Measurements from ENCODE around the gene EEFSEC. TPM values are rescaled to one million over a fixed set of nuclear protein-coding genes. Genes with fewer than 3 reads are reported as not detected.

The EEFSEC gene
- total and polyA plus RNA-seq, 7 experiments from 2014 or later, result 17.3 to 31.4 (median 18.3) TPM

DNA sequence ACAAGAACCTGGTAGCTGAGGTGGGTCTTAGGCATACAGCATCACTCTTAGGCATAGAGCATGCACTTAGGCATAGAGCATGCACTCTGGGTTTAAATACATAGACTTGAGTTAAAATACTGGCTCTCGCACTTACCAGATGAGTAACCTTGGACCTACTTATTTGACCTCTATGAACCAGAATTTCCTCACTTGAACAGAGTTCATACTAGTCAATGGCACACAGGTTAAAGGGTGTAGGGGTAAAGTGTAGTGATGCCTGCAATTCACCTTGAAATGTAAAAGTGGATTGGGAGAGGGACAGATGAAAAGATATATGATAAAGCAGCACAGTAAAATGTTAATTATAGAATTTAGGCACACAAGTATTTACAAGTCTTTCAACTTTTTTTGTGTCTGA is 31.3 kb upstream of the EEFSEC start:
- Histone ChIP-seq H3K4me3 (ENCODE audit: low read length) (no peak overlapping the region), H3K27me3 (ENCODE audit: control insufficient read depth in 2 of 2, insufficient read depth in 2 of 2, low read length in 2 of 2) (no peaks in the 10 kb centered on the region), H3K27ac (ENCODE audit: low read depth, low read length) (no peak overlapping the region), H3K4me1 (ENCODE audit: control insufficient read depth in 2 of 2, insufficient read depth in 2 of 2, low read length in 2 of 2) (peaks cover 13 to 15% of the 10 kb centered on the region in 2 donors), H3K36me3 (ENCODE audit: control insufficient read depth in 2 of 3, insufficient read depth in 3 of 3, low read length in 3 of 3) (peaks cover 0 to 22% (median 0%) of the 10 kb centered on the region in 3 experiments), H3K9me3 (ENCODE audit: control insufficient read depth in 2 of 3, low read length in 3 of 3) (no peaks in the 10 kb centered on the region)
- ATAC-seq (no peak), DNase-seq (no peak)
- intact Hi-C loops (cut with micrococcal nuclease), result loop anchor here (2.0 to 10.0 kb wide), 6 partner anchors 47 to 1645 kb away; partner anchors contain the start of genes ABTB1 (in 1 of the 2), IFT122 (in 1 of the 2), PLXNA1 (in 1 of the 2) and TPRA1 (in 1 of the 2)
- peaks cover 0 to 5% (median 0%) of the 10 kb centered on the region in 11 donors for H3K9me3 Mint-ChIP-seq
- POLR2A ChIA-PET, result interaction anchor here (1.1 to 3.6 kb wide), 3 partner anchors 31 to 871 kb away, joined by 3 to 42 read pairs (median 3); partner anchors contain the start of gene EEFSEC
- H3K36me3 Mint-ChIP-seq, result peaks cover 6 to 30% (median 23%) of the 10 kb centered on the region in 5 donors
- H3K27ac Mint-ChIP-seq, result peak overlapping the region in 7 of 9 donors; percentile 14 to 98 (median 87)
- CTCF ChIA-PET, result interaction anchor here (0.6 kb wide), 1 partner anchor 848 kb away, joined by 6 read pairs; no protein-coding TSS in a partner anchor
- no peaks in the 10 kb centered on the region for H3K27me3 Mint-ChIP-seq
- H3K4me1 Mint-ChIP-seq, result peaks cover 23 to 52% (median 37%) of the 10 kb centered on the region in 7 donors
- H3K4me3 Mint-ChIP-seq, result peak overlapping the region; percentile 46 to 100 (median 96)

GRCh38 chr3:128123156-128123537 is 30.1 kb upstream of the EEFSEC start:
- ATAC-seq (no peak), DNase-seq (peak in 1 of 9 donors; percentile 4)
- CTCF ChIA-PET, result interaction anchor here (0.9 to 1.4 kb wide), 4 partner anchors 25 to 57 kb away, joined by 3 to 7 read pairs (median 4); partner anchors contain the start of gene EEFSEC
- Mint-ChIP-seq H3K9me3 (peaks cover 0 to 5% (median 0%) of the 10 kb centered on the region in 11 donors), H3K4me3 (peak overlapping the region; percentile 82 to 100 (median 98)), H3K27ac (peak overlapping the region; percentile 95 to 99 (median 97)), H3K4me1 (peaks cover 23 to 44% (median 27%) of the 10 kb centered on the region in 7 donors), H3K27me3 (no peaks in the 10 kb centered on the region), H3K36me3 (peaks cover 6 to 20% (median 12%) of the 10 kb centered on the region in 5 donors)
- POLR2A ChIA-PET, result interaction anchor here (0.6 to 3.6 kb wide), 11 partner anchors 10 to 1770 kb away, joined by 3 to 42 read pairs (median 6); partner anchors contain the start of gene EEFSEC
- Histone ChIP-seq H3K36me3 (ENCODE audit: control insufficient read depth in 2 of 3, insufficient read depth in 3 of 3, low read length in 3 of 3) (peaks cover 0 to 14% (median 0%) of the 10 kb centered on the region in 3 experiments), H3K27ac (ENCODE audit: low read depth, low read length) (peak overlapping the region; percentile 84), H3K4me1 (ENCODE audit: control insufficient read depth in 2 of 2, insufficient read depth in 2 of 2, low read length in 2 of 2) (peaks cover 13 to 15% of the 10 kb centered on the region in 2 donors), H3K4me3 (ENCODE audit: low read length) (peak overlapping the region; percentile 83), H3K9me3 (ENCODE audit: control insufficient read depth in 2 of 3, low read length in 3 of 3) (no peaks in the 10 kb centered on the region), H3K27me3 (ENCODE audit: control insufficient read depth in 2 of 2, insufficient read depth in 2 of 2, low read length in 2 of 2) (no peaks in the 10 kb centered on the region)
- intact Hi-C loops (cut with micrococcal nuclease), result loop anchor here (1.0 to 10.0 kb wide), 11 partner anchors 11 to 1646 kb away; partner anchors contain the start of genes EEFSEC (in 2 of the 2), SEC61A1 (in 2 of the 2), ABTB1 (in 1 of the 2) and IFT122 (in 1 of the 2)

DNA sequence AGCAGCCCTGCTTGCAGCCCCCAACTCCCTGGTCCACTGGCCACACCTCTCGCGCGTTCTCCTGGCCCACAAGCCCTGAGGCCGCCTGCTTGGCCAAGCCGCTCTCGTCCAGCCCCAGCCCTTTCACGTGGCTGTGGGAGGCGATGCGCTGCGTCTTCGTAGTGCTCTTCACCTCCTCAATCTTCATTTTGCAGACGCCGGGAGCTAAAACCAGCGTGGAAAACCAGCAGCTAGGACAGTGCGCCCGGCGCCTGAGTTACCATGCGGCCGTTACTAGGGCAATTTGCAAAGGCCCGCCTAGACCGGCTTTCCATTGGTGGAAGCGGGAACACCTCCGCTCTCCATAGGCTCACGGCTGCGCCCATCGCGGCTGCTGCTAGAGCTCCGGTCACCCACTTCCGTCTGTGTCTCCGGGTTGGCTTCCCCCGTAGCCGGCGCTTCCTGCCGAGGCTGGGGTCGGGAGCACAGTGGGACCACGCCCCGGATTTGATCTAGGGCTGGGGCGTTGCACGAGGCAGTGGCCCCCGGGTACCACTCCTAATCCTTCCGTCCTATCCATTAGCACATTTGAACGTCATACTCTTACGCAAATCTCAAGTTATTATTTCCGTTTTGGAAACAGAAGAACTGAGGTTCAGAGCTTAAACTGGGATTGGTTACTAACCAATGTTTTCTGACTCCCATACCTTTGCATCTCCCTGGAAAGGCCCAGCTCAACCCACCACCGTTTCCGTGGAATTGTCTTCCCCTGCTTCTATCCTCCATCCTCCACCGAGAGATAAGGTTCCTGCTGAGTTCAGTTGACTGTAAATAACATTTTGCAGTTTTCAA is 29.5 kb upstream of the EEFSEC start, which contains the start of gene RUVBL1:
TSS of gene RUVBL1 (minus strand) at position 275 of the 831 bp plus-strand sequence. CDS start at position 187, 88 bp downstream.
- ATAC-seq (peak; percentile 97), DNase-seq (peak; percentile 85 to 99 (median 98))
- Histone ChIP-seq H3K27ac (ENCODE audit: low read depth, low read length) (peak within 1 kb of the TSS; percentile 84), H3K4me3 (ENCODE audit: low read length) (peak within 1 kb of the TSS; percentile 83), H3K9me3 (ENCODE audit: control insufficient read depth in 2 of 3, low read length in 3 of 3) (no peaks in the 10 kb centered on the region), H3K27me3 (ENCODE audit: control insufficient read depth in 2 of 2, insufficient read depth in 2 of 2, low read length in 2 of 2) (no peaks in the 10 kb centered on the region), H3K36me3 (ENCODE audit: control insufficient read depth in 2 of 3, insufficient read depth in 3 of 3, low read length in 3 of 3) (peaks cover 0 to 9% (median 0%) of the 10 kb centered on the region in 3 experiments), H3K4me1 (ENCODE audit: control insufficient read depth in 2 of 2, insufficient read depth in 2 of 2, low read length in 2 of 2) (peaks cover 13 to 15% of the 10 kb centered on the region in 2 donors)
- POLR2A ChIA-PET, result interaction anchor here (0.7 to 3.6 kb wide), 11 partner anchors 9 to 1769 kb away, joined by 3 to 42 read pairs (median 6); partner anchors contain the start of gene EEFSEC
- Mint-ChIP-seq H3K9me3 (peaks cover 0 to 5% (median 0%) of the 10 kb centered on the region in 11 donors), H3K27ac (peak within 1 kb of the TSS; percentile 95 to 99 (median 97)), H3K4me3 (peak within 1 kb of the TSS; percentile 82 to 100 (median 98)), H3K4me1 (peaks cover 23 to 40% (median 27%) of the 10 kb centered on the region in 7 donors), H3K36me3 (peaks cover 6 to 15% (median 7%) of the 10 kb centered on the region in 5 donors), H3K27me3 (peaks cover 0 to under 1% (median 0%) of the 10 kb centered on the region in 5 donors)
- CTCF ChIA-PET, result interaction anchor here (0.9 to 1.4 kb wide), 5 partner anchors 13 to 58 kb away, joined by 3 to 7 read pairs (median 4); partner anchors contain the start of gene EEFSEC
- intact Hi-C loops (cut with micrococcal nuclease), result loop anchor here (1.0 to 10.0 kb wide), 12 partner anchors 11 to 1646 kb away; partner anchors contain the start of genes ABTB1 (in 2 of the 2), EEFSEC (in 2 of the 2), SEC61A1 (in 2 of the 2) and IFT122 (in 1 of the 2)

DNA sequence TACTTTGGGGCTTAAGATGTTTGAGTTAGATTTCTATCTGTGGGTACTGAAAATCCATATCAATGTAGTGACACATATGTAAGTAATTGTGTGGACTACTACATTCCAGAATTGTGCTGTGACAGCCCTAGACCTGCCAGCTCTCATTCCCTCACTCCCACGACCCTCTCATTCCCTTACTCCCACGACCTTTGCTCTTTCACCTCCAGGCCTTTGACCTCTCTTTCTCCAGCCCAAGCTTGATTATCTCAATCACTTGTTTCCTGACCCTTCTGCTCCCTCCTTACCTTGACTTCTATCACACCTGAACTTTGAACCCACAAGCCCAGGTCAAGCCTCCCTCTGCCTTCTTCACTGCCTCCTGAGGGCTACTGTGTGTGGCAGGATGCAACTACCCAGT is 26.0 kb upstream of the EEFSEC start:
- Mint-ChIP-seq H3K36me3 (peaks cover 4 to 8% (median 6%) of the 10 kb centered on the region in 5 donors), H3K9me3 (peaks cover 0 to 10% (median 0%) of the 10 kb centered on the region in 11 donors), H3K27ac (peak overlapping the region in 6 of 9 donors; percentile 39 to 98 (median 86)), H3K27me3 (peaks cover 0 to 6% (median 0%) of the 10 kb centered on the region in 5 donors), H3K4me3 (no peak overlapping the region), H3K4me1 (peaks cover 17 to 25% (median 19%) of the 10 kb centered on the region in 7 donors)
- Histone ChIP-seq H3K36me3 (ENCODE audit: control insufficient read depth in 2 of 3, insufficient read depth in 3 of 3, low read length in 3 of 3) (peaks cover 0 to 5% (median 0%) of the 10 kb centered on the region in 3 experiments), H3K4me3 (ENCODE audit: low read length) (no peak overlapping the region), H3K9me3 (ENCODE audit: control insufficient read depth in 2 of 3, low read length in 3 of 3) (peaks cover 0 to 2% (median 0%) of the 10 kb centered on the region in 3 experiments), H3K4me1 (ENCODE audit: control insufficient read depth in 2 of 2, insufficient read depth in 2 of 2, low read length in 2 of 2) (peaks cover 10 to 12% of the 10 kb centered on the region in 2 donors), H3K27me3 (ENCODE audit: control insufficient read depth in 2 of 2, insufficient read depth in 2 of 2, low read length in 2 of 2) (no peaks in the 10 kb centered on the region), H3K27ac (ENCODE audit: low read depth, low read length) (no peak overlapping the region)
- DNase-seq (no peak), ATAC-seq (no peak)
- CTCF ChIA-PET, result interaction anchor here (0.6 kb wide), 1 partner anchor 53 kb away, joined by 3 read pairs; no protein-coding TSS in a partner anchor
- POLR2A ChIA-PET, result no interaction called here
- intact Hi-C loops (cut with micrococcal nuclease), result loop anchor here in 1 of 2 donors (10.0 kb wide), 1 partner anchor 452 kb away; the partner anchor contains the start of gene ABTB1

DNA sequence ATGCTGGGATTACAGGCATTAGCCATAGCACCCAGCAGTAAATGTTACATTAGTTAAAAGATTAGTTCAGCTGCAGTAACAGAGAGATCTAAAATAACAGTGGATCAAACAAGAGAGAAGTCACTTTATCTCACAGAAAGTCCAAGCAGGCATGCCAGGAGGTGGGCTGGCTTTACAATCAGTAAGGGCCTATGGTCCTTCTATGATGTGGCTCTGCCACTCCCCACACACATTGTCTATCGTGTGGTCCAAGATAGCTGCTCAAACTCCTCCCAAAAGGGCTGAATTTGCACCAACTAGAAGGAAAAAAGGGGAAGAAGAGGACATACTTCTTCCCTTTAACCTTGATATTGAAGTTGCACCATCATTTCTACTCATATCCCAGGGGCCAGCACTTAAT is 25.0 kb upstream of the EEFSEC start:
- Mint-ChIP-seq H3K27me3 (peaks cover 0 to 6% (median 0%) of the 10 kb centered on the region in 5 donors), H3K27ac (peak overlapping the region in 5 of 9 donors; percentile 38 to 70 (median 50)), H3K9me3 (peaks cover 0 to 10% (median 0%) of the 10 kb centered on the region in 11 donors), H3K4me3 (no peak overlapping the region), H3K4me1 (peaks cover 8 to 15% (median 13%) of the 10 kb centered on the region in 7 donors), H3K36me3 (peaks cover 4 to 8% (median 6%) of the 10 kb centered on the region in 5 donors)
- ATAC-seq (no peak), DNase-seq (no peak)
- CTCF ChIA-PET, result interaction anchor here (0.6 to 0.8 kb wide), 2 partner anchors 21 to 30 kb away, joined by 3 read pairs; no protein-coding TSS in a partner anchor
- Histone ChIP-seq H3K27ac (ENCODE audit: low read depth, low read length) (no peak overlapping the region), H3K9me3 (ENCODE audit: control insufficient read depth in 2 of 3, low read length in 3 of 3) (peaks cover 0 to 6% (median 0%) of the 10 kb centered on the region in 3 experiments), H3K4me1 (ENCODE audit: control insufficient read depth in 2 of 2, insufficient read depth in 2 of 2, low read length in 2 of 2) (peaks cover under 1 to 5% of the 10 kb centered on the region in 2 donors), H3K4me3 (ENCODE audit: low read length) (no peak overlapping the region), H3K27me3 (ENCODE audit: control insufficient read depth in 2 of 2, insufficient read depth in 2 of 2, low read length in 2 of 2) (no peaks in the 10 kb centered on the region), H3K36me3 (ENCODE audit: control insufficient read depth in 2 of 3, insufficient read depth in 3 of 3, low read length in 3 of 3) (peaks cover 0 to 3% (median 0%) of the 10 kb centered on the region in 3 experiments)
- POLR2A ChIA-PET, result no interaction called here
- intact Hi-C loops (cut with micrococcal nuclease), result loop anchor here in 1 of 2 donors (10.0 kb wide), 1 partner anchor 453 kb away; the partner anchor contains the start of gene ABTB1
